Measurements from ENCODE around the gene SLC37A1. TPM values are rescaled to one million over a fixed set of nuclear protein-coding genes. Genes with fewer than 3 reads are reported as not detected.
A peak's percentile ranks its signal among the peaks of the same experiment; 100 is the strongest.

The SLC37A1 gene
- total RNA-seq, 1 donor from 2014 or later = 24.8 TPM

DNA sequence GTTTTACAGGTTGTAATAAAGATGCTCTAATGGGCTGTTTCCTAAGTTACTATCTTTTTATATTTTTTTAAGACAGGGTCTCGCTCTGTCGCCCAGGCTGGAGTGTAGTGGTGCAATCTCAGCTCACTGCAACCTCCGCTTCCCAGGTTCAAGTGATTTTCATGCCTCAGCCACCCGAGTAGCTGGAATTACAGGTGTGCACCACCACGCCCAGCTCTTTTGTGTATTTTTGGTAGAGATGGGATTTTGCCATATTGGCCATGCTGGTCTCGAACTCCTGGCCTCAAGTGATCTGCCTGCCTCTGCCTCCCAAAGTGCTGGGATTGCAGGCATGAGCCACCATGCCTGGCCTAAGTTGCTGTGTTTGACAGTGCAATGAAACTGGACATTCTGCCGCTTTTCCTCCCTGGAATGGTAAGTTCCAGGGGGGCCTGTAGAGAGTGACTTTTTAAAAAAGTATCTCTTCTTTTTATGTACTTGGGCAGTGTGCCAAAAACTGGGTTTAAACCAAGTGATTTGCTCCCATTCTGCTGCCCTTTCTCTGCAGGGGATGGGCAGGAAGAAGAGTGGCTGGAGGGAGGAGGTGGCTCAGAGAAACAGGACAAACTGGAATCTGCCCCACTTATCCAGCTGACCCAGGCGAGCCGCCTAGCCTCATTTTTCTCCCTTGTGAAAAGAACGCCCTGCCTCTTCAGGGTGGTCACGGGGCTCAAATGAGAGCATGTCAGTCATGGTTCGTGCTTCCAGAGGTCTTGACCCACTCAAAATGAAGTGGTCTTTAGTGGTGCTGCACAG lies 2.3 kb downstream of the SLC37A1 start:
- Mint-ChIP-seq H3K9me3 (no peaks in the 10 kb centered on the region), H3K27me3 (no peaks in the 10 kb centered on the region), H3K4me1 (ENCODE audit: unreplicated experiment) (peaks cover 49% of the 10 kb centered on the region), H3K27ac (peak overlapping the region; percentile 93), H3K4me3 (peak overlapping the region; percentile 88), H3K36me3 (peaks cover 7% of the 10 kb centered on the region)
- no peak for DNase-seq (ENCODE audit: extremely low spot score, unreplicated experiment)
- TF ChIP-seq, protein P1, sequence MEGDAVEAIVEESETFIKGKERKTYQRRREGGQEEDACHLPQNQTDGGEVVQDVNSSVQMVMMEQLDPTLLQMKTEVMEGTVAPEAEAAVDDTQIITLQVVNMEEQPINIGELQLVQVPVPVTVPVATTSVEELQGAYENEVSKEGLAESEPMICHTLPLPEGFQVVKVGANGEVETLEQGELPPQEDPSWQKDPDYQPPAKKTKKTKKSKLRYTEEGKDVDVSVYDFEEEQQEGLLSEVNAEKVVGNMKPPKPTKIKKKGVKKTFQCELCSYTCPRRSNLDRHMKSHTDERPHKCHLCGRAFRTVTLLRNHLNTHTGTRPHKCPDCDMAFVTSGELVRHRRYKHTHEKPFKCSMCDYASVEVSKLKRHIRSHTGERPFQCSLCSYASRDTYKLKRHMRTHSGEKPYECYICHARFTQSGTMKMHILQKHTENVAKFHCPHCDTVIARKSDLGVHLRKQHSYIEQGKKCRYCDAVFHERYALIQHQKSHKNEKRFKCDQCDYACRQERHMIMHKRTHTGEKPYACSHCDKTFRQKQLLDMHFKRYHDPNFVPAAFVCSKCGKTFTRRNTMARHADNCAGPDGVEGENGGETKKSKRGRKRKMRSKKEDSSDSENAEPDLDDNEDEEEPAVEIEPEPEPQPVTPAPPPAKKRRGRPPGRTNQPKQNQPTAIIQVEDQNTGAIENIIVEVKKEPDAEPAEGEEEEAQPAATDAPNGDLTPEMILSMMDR (conservative IDR thresholded peaks at IDR 0.05) = no peak

DNA sequence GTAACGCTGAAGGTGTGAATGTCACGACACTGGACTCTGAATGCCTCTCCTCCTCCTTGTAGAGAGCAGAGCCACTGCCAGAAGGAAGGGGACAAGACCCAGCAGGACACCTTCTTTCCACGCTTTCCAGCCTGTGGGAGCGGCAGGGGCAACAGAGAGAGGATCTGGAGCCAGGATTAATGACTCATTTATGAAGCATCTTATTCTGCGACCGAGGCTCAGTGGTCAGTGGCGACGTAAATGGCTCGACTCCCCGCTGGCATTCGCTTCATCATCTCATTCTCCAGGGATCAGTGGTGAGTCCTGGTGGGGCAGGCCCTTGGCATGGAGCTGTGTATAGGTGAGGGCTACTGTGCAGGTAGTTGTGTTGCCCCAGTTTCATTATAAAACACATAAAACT lies 4.6 kb downstream of the SLC37A1 start:
- no peaks in the 10 kb centered on the region for H3K9me3 Mint-ChIP-seq
- H3K27ac Mint-ChIP-seq = peak overlapping the region; percentile 93
- H3K27me3 Mint-ChIP-seq = no peaks in the 10 kb centered on the region
- H3K4me3 Mint-ChIP-seq = peak overlapping the region; percentile 88
- TF ChIP-seq, protein P1 (conservative IDR thresholded peaks at IDR 0.05) = no peak
- peaks cover 46% of the 10 kb centered on the region for H3K4me1 Mint-ChIP-seq (ENCODE audit: unreplicated experiment)
- peaks cover 7% of the 10 kb centered on the region for H3K36me3 Mint-ChIP-seq
- no peak for DNase-seq (ENCODE audit: extremely low spot score, unreplicated experiment)

DNA sequence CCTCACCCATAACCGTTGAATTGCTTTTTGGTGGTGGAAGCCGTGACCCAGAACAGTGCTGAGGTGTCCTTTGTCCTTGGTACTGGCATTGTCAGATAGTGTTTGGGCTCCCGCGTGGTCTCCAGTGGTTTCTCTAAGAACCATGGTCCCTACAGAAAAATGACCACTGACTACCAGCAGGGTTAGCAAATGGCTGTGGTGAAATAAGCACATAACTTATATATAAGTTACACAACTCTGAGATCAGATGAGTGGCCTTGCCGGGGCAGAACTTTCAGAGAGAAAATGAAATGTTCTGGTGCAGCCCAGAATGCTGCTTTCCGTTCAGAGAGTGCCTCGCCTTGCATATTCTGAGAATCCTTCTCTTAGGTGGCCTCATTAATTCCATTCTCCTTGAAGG lies 5.0 kb downstream of the SLC37A1 start:
- Mint-ChIP-seq H3K36me3 (peaks cover 7% of the 10 kb centered on the region), H3K9me3 (no peaks in the 10 kb centered on the region), H3K4me1 (ENCODE audit: unreplicated experiment) (peaks cover 46% of the 10 kb centered on the region), H3K27me3 (no peaks in the 10 kb centered on the region), H3K4me3 (peak overlapping the region; percentile 32), H3K27ac (peak overlapping the region; percentile 93)
- TF ChIP-seq, protein P1 (conservative IDR thresholded peaks at IDR 0.05) = no peak
- no peak for DNase-seq (ENCODE audit: extremely low spot score, unreplicated experiment)

DNA sequence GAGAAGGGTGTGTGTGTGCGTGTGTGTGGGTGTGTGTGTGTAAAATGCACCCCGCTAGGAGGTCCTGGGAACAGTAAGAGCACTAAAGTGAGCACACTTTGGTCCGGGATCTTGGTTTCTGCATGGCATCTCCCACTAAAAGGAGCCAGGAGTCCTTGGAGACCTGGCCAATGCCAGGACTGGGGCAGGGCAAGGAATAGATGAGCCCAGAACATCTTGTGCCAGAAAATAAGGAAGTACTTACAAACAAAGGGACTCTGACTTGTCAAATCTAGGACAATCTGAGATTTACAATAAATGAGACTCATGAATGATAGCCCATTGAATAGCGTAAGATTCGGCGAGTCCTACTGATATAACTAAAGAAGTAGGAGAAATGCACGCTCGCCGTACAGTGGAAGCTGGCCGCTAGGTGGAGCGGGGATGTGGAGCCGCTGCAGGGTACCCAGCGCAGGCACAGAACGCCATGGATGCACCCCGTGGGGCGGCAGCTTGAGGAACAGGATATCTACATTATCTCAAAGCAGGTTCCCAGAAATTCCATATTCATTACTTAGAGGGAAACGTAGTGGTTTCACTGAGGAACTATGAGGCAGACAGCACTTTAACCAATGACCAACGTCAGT lies 7.1 kb downstream of the SLC37A1 start:
- TF ChIP-seq, protein P1 (conservative IDR thresholded peaks at IDR 0.05) = peak; percentile 66
- DNase-seq (ENCODE audit: extremely low spot score, unreplicated experiment) = no peak
- H3K27ac Mint-ChIP-seq = peak overlapping the region; percentile 57
- peaks cover 13% of the 10 kb centered on the region for H3K36me3 Mint-ChIP-seq
- H3K4me3 Mint-ChIP-seq = no peak overlapping the region
- peaks cover 56% of the 10 kb centered on the region for H3K4me1 Mint-ChIP-seq (ENCODE audit: unreplicated experiment)
- no peaks in the 10 kb centered on the region for H3K27me3 Mint-ChIP-seq
- no peaks in the 10 kb centered on the region for H3K9me3 Mint-ChIP-seq

DNA sequence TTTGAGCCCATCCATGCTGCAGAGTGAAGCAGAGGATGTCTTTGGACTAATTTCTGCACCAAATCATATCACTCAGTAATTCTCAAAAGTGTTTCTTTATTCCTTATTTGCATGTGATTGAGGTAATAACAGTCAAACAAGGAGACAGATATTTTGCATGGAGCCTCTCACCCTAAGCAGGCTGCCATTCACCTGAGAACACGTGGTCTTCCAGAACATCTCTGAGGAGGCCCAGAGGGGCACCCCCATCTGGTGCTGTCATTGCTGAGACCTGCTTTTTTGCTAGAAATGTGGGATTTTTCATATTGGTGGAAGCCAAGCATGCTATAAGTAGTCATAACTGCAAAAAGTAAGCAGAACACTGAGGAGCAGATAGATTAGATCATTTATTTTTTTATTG lies 7.7 kb downstream of the SLC37A1 start:
- H3K36me3 Mint-ChIP-seq = peaks cover 13% of the 10 kb centered on the region
- TF ChIP-seq, protein P1 (conservative IDR thresholded peaks at IDR 0.05) = no peak
- H3K4me1 Mint-ChIP-seq (ENCODE audit: unreplicated experiment) = peaks cover 59% of the 10 kb centered on the region
- H3K9me3 Mint-ChIP-seq = no peaks in the 10 kb centered on the region
- no peak overlapping the region for H3K27ac Mint-ChIP-seq
- H3K27me3 Mint-ChIP-seq = no peaks in the 10 kb centered on the region
- no peak overlapping the region for H3K4me3 Mint-ChIP-seq
- DNase-seq (ENCODE audit: extremely low spot score, unreplicated experiment) = no peak

All from type B pancreatic cell (in vitro differentiated cells).